RWPE1 (cell line): Measurements from ENCODE around the gene LARP6.

Source experiments
- CTCF ChIA-PET: fragments of 350-600 bp; sonication (Branson Sonifier 250); formaldehyde crosslinking; extraction: SDS; loops from one replicate; lab custom pipeline; 2021; lab: Yijun Ruan, JAX
- POLR2A ChIA-PET: fragments of 400-600 bp; formaldehyde crosslinking; extraction: SDS; loops from one replicate; lab custom pipeline; 2020; ENCODE audit warnings: antibody characterized with exemption; ENCODE audit not compliant: low non-redundant PET; lab: Yijun Ruan, JAX
- DNase-seq: peaks from one replicate; pipeline ENCODE4 v3.0.0; 2012; ENCODE audit warnings: low spot score
- H3K27ac ChIP-seq: fragments of 450-650 bp; 2 replicates; pipeline ENCODE4 v1.5.1; 2017
- CTCF ChIP-seq: fragments of 450-650 bp; conservative IDR thresholded peaks from 2 replicates; pipeline ENCODE4 v1.5.1; 2017; ENCODE audit warnings: low read depth, mild to moderate bottlenecking

The LARP6 gene

GRCh38 chr15:70853973-70854665 lies at the start of gene LARP6:
LARP6 (minus strand) TSS chr15:70854157; CDS start chr15:70854088, 69 bp downstream.
- peak; percentile 39 for DNase-seq
- TF ChIP-seq CTCF = no peak
- POLR2A ChIA-PET = no interaction called here
- peak within 1 kb of the TSS; percentile 82 for H3K27ac ChIP-seq
- CTCF ChIA-PET = interaction anchor here (0.8 to 1.2 kb wide), 2 partner anchors 16 to 30 kb away, joined by 4 read pairs; no protein-coding TSS in a partner anchor

- POLR2A ChIA-PET = no interaction called here
- DNase-seq = peak; percentile 65
These were observed 48.1 kb upstream of the LARP6 start for GRCh38 chr15:70902107-70902506.

GRCh38 chr15:70892912-70893560 lies 39.1 kb upstream of the LARP6 start:
- TF ChIP-seq CTCF = peak; percentile 76
- DNase-seq = peak; percentile 49
- CTCF ChIA-PET = interaction anchor here (0.6 to 0.8 kb wide), 4 partner anchors 9 to 763 kb away, joined by 3 to 4 read pairs (median 3); no protein-coding TSS in a partner anchor
- POLR2A ChIA-PET = no interaction called here
- peak overlapping the region; percentile 92 for H3K27ac ChIP-seq

More at GRCh38 chr15:70902107-70902506, 48.1 kb upstream of the LARP6 start:
- no peak for TF ChIP-seq CTCF
- peak overlapping the region; percentile 64 for H3K27ac ChIP-seq
- CTCF ChIA-PET = interaction anchor here (0.6 to 1.0 kb wide), 4 partner anchors 9 to 606 kb away, joined by 3 to 4 read pairs (median 4); no protein-coding TSS in a partner anchor

GRCh38 chr15:70892002-70892911 lies 38.3 kb upstream of the LARP6 start, which contains the start of the genes LRRC49 and THAP10:
LRRC49 (plus strand) TSS chr15:70892826; CDS start chr15:70892895, 69 bp downstream.
THAP10 (minus strand) TSS chr15:70892433; CDS start chr15:70892272, 161 bp downstream.
- POLR2A ChIA-PET = no interaction called here

GRCh38 chr15:70882361-70882760 lies 28.4 kb upstream of the LARP6 start:
- ChIA-PET POLR2A (no interaction called here), CTCF (interaction anchor here (1.2 kb wide), 1 partner anchor 57 kb away, joined by 4 read pairs; no protein-coding TSS in a partner anchor)

More at GRCh38 chr15:70892002-70892911, 38.3 kb upstream of the LARP6 start, which contains the start of the genes LRRC49 and THAP10:
- peak within 1 kb of the TSS; percentile 92 for H3K27ac ChIP-seq
- peak; percentile 84 for DNase-seq
- CTCF ChIA-PET = interaction anchor here (0.6 to 0.8 kb wide), 4 partner anchors 10 to 759 kb away, joined by 3 to 5 read pairs (median 4); no protein-coding TSS in a partner anchor
- no peak for TF ChIP-seq CTCF

More at GRCh38 chr15:70882361-70882760, 28.4 kb upstream of the LARP6 start:
- H3K27ac ChIP-seq = no peak overlapping the region
- TF ChIP-seq CTCF = no peak
- DNase-seq = no peak
